ENCODE measurements around the gene LGR6. TPM values are rescaled to one million over a fixed set of nuclear protein-coding genes. Genes with fewer than 3 reads are reported as not detected.

LGR6 gene
- total RNA-seq, 1 experiment from 2014 or later, result 1.0 TPM

DNA sequence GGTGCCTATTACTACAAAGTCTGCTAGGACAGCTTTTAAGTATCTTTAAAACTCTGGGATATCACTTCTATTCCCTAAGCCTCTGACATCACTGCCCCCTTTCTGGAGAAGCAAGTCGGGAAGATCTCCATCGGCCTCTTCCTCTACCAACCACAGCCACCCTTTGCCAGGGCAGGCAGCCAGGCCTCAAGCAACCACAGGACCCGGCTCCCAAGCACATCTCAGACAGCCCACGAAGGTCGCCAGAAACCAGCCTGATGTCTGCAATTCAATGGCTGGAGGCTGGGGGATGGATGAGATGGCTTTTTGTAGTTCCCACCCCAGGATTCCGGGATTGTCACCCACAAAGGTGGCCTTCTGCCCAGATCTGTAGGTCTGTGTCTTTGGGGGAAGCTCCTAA, 70.7 kb downstream of the LGR6 start:
- Histone ChIP-seq H2BK15ac (ENCODE audit: low read depth, low read length) (no peak overlapping the region), H3K27me3 (ENCODE audit: insufficient read depth, low read length) (no peaks in the 10 kb centered on the region), H4K91ac (ENCODE audit: insufficient read length, low read depth, low read length) (no peak overlapping the region)

More for the DNA sequence above, 70.7 kb downstream of the LGR6 start:
- Histone ChIP-seq H2BK20ac (ENCODE audit: low read depth, low read length, poor library complexity, severe bottlenecking) (no peak overlapping the region), H4K20me1 (ENCODE audit: control insufficient read depth, insufficient read depth, insufficient read length) (no peaks in the 10 kb centered on the region), H2AFZ (ENCODE audit: low read length) (no peak overlapping the region), H2AK5ac (ENCODE audit: insufficient read length, low read length) (no peak overlapping the region), H4K5ac (ENCODE audit: insufficient read length, low read depth, low read length) (no peak overlapping the region), H4K8ac (replicated peaks; ENCODE audit: insufficient read length, low read depth, low read length) (no peak overlapping the region), H2BK120ac (ENCODE audit: low read depth, low read length, poor library complexity, severe bottlenecking) (no peak overlapping the region), H3K4ac (ENCODE audit: low read depth, low read length) (no peak overlapping the region), H2BK5ac (ENCODE audit: insufficient read length, low read length) (no peak overlapping the region), H3K27ac (ENCODE audit: insufficient read length, low read depth, low read length) (no peak overlapping the region), H3T11ph (ENCODE audit: low read length) (no peak overlapping the region), H2BK12ac (ENCODE audit: insufficient read length, low read depth, low read length) (no peak overlapping the region), H3K23ac (ENCODE audit: insufficient read length, low read depth, low read length) (no peak overlapping the region), H3K4me2 (ENCODE audit: insufficient read depth, insufficient read length, low read length) (no peak overlapping the region), H3K79me1 (ENCODE audit: insufficient read depth, low read depth, low read length, poor library complexity, severe bottlenecking) (no peaks in the 10 kb centered on the region), H3K9me3 (ENCODE audit: control insufficient read depth, low read depth, low read length) (no peaks in the 10 kb centered on the region), H3K79me2 (ENCODE audit: insufficient read depth, low read length) (no peaks in the 10 kb centered on the region), H3K23me2 (ENCODE audit: insufficient read length, low read depth, low read length, poor library complexity, severe bottlenecking) (no peaks in the 10 kb centered on the region), H3K4me1 (ENCODE audit: insufficient read depth, low read length) (no peaks in the 10 kb centered on the region; the same call in 1 of the 2 replicates), H3K14ac (ENCODE audit: insufficient read depth, low read length) (no peak overlapping the region; the same call in 1 of the 2 replicates), H3K9ac (ENCODE audit: extremely low read depth, insufficient read length, low read length) (no peak overlapping the region), H3K18ac (ENCODE audit: insufficient read length, low read depth, low read length) (no peak overlapping the region), H3K56ac (ENCODE audit: insufficient read length, low read depth, low read length) (no peak overlapping the region)
- peaks cover 22% of the 10 kb centered on the region for H3K27me3 Mint-ChIP-seq (ENCODE audit: low read depth)
- H3K4me1 Mint-ChIP-seq, result peaks cover 15 to 17% of the 10 kb centered on the region in 2 experiments
- H3K9me3 Mint-ChIP-seq, result peaks cover 0 to 6% of the 10 kb centered on the region in 2 experiments; a peak in 4 of 5 replicates
- DNase-seq, result peak; percentile 18
- no peak overlapping the region for H3K27ac Mint-ChIP-seq
- TF ChIP-seq, protein P1, sequence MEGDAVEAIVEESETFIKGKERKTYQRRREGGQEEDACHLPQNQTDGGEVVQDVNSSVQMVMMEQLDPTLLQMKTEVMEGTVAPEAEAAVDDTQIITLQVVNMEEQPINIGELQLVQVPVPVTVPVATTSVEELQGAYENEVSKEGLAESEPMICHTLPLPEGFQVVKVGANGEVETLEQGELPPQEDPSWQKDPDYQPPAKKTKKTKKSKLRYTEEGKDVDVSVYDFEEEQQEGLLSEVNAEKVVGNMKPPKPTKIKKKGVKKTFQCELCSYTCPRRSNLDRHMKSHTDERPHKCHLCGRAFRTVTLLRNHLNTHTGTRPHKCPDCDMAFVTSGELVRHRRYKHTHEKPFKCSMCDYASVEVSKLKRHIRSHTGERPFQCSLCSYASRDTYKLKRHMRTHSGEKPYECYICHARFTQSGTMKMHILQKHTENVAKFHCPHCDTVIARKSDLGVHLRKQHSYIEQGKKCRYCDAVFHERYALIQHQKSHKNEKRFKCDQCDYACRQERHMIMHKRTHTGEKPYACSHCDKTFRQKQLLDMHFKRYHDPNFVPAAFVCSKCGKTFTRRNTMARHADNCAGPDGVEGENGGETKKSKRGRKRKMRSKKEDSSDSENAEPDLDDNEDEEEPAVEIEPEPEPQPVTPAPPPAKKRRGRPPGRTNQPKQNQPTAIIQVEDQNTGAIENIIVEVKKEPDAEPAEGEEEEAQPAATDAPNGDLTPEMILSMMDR (conservative IDR thresholded peaks at IDR 0.05), result no peak
- H3K36me3 Mint-ChIP-seq (ENCODE audit: insufficient read depth in 1 of 3, low read depth in 3 of 3), result no peaks in the 10 kb centered on the region
- no CpG with 5 or more reads among the region's 6 CpGs for WGBS (ENCODE audit: extremely low coverage, insufficient read length, low lambda C conversion rate)
- H3K4me3 Mint-ChIP-seq, result no peak overlapping the region

All from H9 (cell line).